HEK293 (cell line): Measurements from ENCODE around the gene R3HDM2.

Experiments
- BCL11B ChIP-seq: fragments of 450-650 bp; formaldehyde crosslinking; IDR thresholded peaks from 2 replicates; pipeline ENCODE4 v1.5.1; 2016; ENCODE audit warnings: low read depth, missing biosample characterization, missing genetic modification characterization
- GLIS1 ChIP-seq: fragments of 450-650 bp; formaldehyde crosslinking; IDR thresholded peaks from 2 replicates; pipeline ENCODE4 v1.5.1; 2016; ENCODE audit warnings: missing biosample characterization, missing genetic modification characterization
- RBAK ChIP-seq: fragments of 450-650 bp; formaldehyde crosslinking; IDR thresholded peaks from 2 replicates; pipeline ENCODE4 v1.5.1; 2016; ENCODE audit warnings: missing biosample characterization, missing genetic modification characterization
- TRIM28 ChIP-seq: IDR thresholded peaks from 2 replicates; pipeline ENCODE4 v1.6.1; 2011; ENCODE audit warnings: low read length, control low read depth, borderline replicate concordance
- ZBTB17 ChIP-seq: fragments of 450-650 bp; formaldehyde crosslinking; IDR thresholded peaks from 2 replicates; pipeline ENCODE4 v1.5.1; 2016; ENCODE audit warnings: missing biosample characterization, missing genetic modification characterization
- ZBTB6 ChIP-seq: fragments of 450-650 bp; formaldehyde crosslinking; IDR thresholded peaks from 2 replicates; pipeline ENCODE4 v1.5.1; 2017; ENCODE audit warnings: missing biosample characterization, missing genetic modification characterization
- ZNF114 ChIP-seq: fragments of 450-650 bp; formaldehyde crosslinking; IDR thresholded peaks from 2 replicates; pipeline ENCODE4 v1.5.0; 2017; ENCODE audit warnings: missing biosample characterization, missing genetic modification characterization
- ZNF169 ChIP-seq: fragments of 450-650 bp; formaldehyde crosslinking; IDR thresholded peaks from 2 replicates; pipeline ENCODE4 v1.5.1; 2016; ENCODE audit warnings: missing biosample characterization, missing genetic modification characterization
- ZNF175 ChIP-seq: fragments of 450-650 bp; formaldehyde crosslinking; IDR thresholded peaks from 2 replicates; pipeline ENCODE4 v1.5.1; 2016; ENCODE audit warnings: missing biosample characterization, missing genetic modification characterization
- ZNF19 ChIP-seq: fragments of 450-650 bp; formaldehyde crosslinking; IDR thresholded peaks from 2 replicates; pipeline ENCODE4; 2016; ENCODE audit warnings: missing biosample characterization, missing genetic modification characterization, low read depth
- ZNF214 ChIP-seq: fragments of 450-650 bp; formaldehyde crosslinking; IDR thresholded peaks from 2 replicates; pipeline ENCODE4 v1.5.1; 2017; ENCODE audit warnings: missing biosample characterization, mild to moderate bottlenecking, missing genetic modification characterization, borderline replicate concordance
- ZNF24 ChIP-seq: fragments of 450-650 bp; formaldehyde crosslinking; IDR thresholded peaks from 2 replicates; pipeline ENCODE4 v1.5.1; 2016; ENCODE audit warnings: missing biosample characterization, missing genetic modification characterization
- ZNF266 ChIP-seq: fragments of 450-650 bp; formaldehyde crosslinking; IDR thresholded peaks from 2 replicates; pipeline ENCODE4 v1.5.1; 2016; ENCODE audit warnings: missing biosample characterization, missing genetic modification characterization, low read depth
- ZNF423 ChIP-seq: fragments of 450-650 bp; formaldehyde crosslinking; IDR thresholded peaks from 2 replicates; pipeline ENCODE4 v1.5.1; 2016; ENCODE audit warnings: missing biosample characterization, missing genetic modification characterization
- ZNF433 ChIP-seq: fragments of 450-650 bp; formaldehyde crosslinking; IDR thresholded peaks from 2 replicates; pipeline ENCODE4 v1.5.1; 2016; ENCODE audit warnings: missing biosample characterization, missing genetic modification characterization, low read depth
- ZNF488 ChIP-seq: fragments of 450-650 bp; formaldehyde crosslinking; IDR thresholded peaks from 2 replicates; pipeline ENCODE4 v1.5.1; 2016; ENCODE audit warnings: missing biosample characterization, missing genetic modification characterization
- ZNF521 ChIP-seq: fragments of 450-650 bp; formaldehyde crosslinking; IDR thresholded peaks from 2 replicates; pipeline ENCODE4 v1.5.1; 2017; ENCODE audit warnings: missing biosample characterization, mild to moderate bottlenecking, missing genetic modification characterization
- ZNF560 ChIP-seq: fragments of 450-650 bp; formaldehyde crosslinking; IDR thresholded peaks from 2 replicates; pipeline ENCODE4 v1.5.1; 2017; ENCODE audit warnings: missing biosample characterization, missing genetic modification characterization, borderline replicate concordance
- ZNF596 ChIP-seq: fragments of 450-650 bp; IDR thresholded peaks from 2 replicates; pipeline ENCODE4 v1.5.0; 2018; ENCODE audit warnings: missing biosample characterization, mild to moderate bottlenecking, missing genetic modification characterization, moderate library complexity
- ZNF600 ChIP-seq: fragments of 450-650 bp; formaldehyde crosslinking; IDR thresholded peaks from 2 replicates; pipeline ENCODE4 v1.5.1; 2016; ENCODE audit warnings: missing biosample characterization, missing genetic modification characterization
- ZNF701 ChIP-seq: fragments of 450-650 bp; formaldehyde crosslinking; IDR thresholded peaks from 2 replicates; pipeline ENCODE4 v1.5.1; 2016; ENCODE audit warnings: missing biosample characterization, missing genetic modification characterization
- ZNF777 ChIP-seq: fragments of 450-650 bp; formaldehyde crosslinking; IDR thresholded peaks from 2 replicates; pipeline ENCODE4 v1.5.1; 2017; ENCODE audit warnings: missing biosample characterization, missing genetic modification characterization, borderline replicate concordance
- ZNF785 ChIP-seq: fragments of 450-650 bp; formaldehyde crosslinking; IDR thresholded peaks from 2 replicates; pipeline ENCODE4 v1.5.1; 2016; ENCODE audit warnings: missing biosample characterization, missing genetic modification characterization
- ZNF843 ChIP-seq: fragments of 450-650 bp; formaldehyde crosslinking; IDR thresholded peaks from 2 replicates; pipeline ENCODE4 v1.5.1; 2016; ENCODE audit warnings: missing biosample characterization, missing genetic modification characterization
- TF ChIP-seq, protein P1 (sequence below): fragments of 450-650 bp; formaldehyde crosslinking; IDR thresholded peaks from 2 replicates; pipeline ENCODE4 v1.5.1; 2016; ENCODE audit warnings: missing biosample characterization, missing genetic modification characterization
- TF ChIP-seq, protein P2 (sequence below): fragments of 450-650 bp; formaldehyde crosslinking; IDR thresholded peaks from 2 replicates; pipeline ENCODE4 v1.5.1; 2017; ENCODE audit warnings: missing biosample characterization, missing genetic modification characterization

R3HDM2 gene

GRCh38 chr12:57430931-57431566, at the start of gene R3HDM2 (continued):
- TF ChIP-seq ZBTB6 (tag by site-specific recombination) (no peak), ZNF433 (tag by site-specific recombination) (no peak), ZNF596 (tag by site-specific recombination) (no peak), ZNF600 (tag by site-specific recombination) (peak; percentile 79), ZNF114 (no peak), ZBTB17 (tag by site-specific recombination) (peak; percentile 92), ZNF560 (no peak), BCL11B (tag by site-specific recombination) (no peak), ZNF175 (tag by site-specific recombination) (no peak), ZNF214 (no peak; the same call in 1 of the 2 replicates), ZNF777 (tag by site-specific recombination) (no peak), ZNF785 (tag by site-specific recombination) (no peak), ZNF423 (no peak), ZNF266 (no peak), ZNF521 (tag by site-specific recombination) (no peak), GLIS1 (tag by site-specific recombination) (peak; percentile 86), ZNF843 (0 out of 2 replicates have a peak, but pooled peaks have one; percentile 29), ZNF19 (tag by site-specific recombination) (no peak), RBAK (tag by site-specific recombination) (no peak), ZNF24 (tag by site-specific recombination) (no peak; the same call in 1 of the 2 replicates), ZNF488 (tag by site-specific recombination) (no peak), ZNF701 (tag by site-specific recombination) (0 out of 2 replicates have a peak, but pooled peaks have one; percentile 39), TRIM28 (no peak), ZNF169 (tag by site-specific recombination) (no peak)
- TF ChIP-seq, protein P1, sequence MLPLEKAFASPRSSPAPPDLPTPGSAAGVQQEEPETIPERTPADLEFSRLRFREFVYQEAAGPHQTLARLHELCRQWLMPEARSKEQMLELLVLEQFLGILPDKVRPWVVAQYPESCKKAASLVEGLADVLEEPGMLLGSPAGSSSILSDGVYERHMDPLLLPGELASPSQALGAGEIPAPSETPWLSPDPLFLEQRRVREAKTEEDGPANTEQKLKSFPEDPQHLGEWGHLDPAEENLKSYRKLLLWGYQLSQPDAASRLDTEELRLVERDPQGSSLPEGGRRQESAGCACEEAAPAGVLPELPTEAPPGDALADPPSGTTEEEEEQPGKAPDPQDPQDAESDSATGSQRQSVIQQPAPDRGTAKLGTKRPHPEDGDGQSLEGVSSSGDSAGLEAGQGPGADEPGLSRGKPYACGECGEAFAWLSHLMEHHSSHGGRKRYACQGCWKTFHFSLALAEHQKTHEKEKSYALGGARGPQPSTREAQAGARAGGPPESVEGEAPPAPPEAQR (tag by site-specific recombination) = no peak
- TF ChIP-seq, protein P2, sequence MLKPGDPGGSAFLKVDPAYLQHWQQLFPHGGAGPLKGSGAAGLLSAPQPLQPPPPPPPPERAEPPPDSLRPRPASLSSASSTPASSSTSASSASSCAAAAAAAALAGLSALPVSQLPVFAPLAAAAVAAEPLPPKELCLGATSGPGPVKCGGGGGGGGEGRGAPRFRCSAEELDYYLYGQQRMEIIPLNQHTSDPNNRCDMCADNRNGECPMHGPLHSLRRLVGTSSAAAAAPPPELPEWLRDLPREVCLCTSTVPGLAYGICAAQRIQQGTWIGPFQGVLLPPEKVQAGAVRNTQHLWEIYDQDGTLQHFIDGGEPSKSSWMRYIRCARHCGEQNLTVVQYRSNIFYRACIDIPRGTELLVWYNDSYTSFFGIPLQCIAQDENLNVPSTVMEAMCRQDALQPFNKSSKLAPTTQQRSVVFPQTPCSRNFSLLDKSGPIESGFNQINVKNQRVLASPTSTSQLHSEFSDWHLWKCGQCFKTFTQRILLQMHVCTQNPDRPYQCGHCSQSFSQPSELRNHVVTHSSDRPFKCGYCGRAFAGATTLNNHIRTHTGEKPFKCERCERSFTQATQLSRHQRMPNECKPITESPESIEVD (tag by site-specific recombination) = no peak
